ACHN (cell line): Measurements from ENCODE around the gene PTPRQ.

Experiments
- DNase-seq: peaks from one replicate; pipeline ENCODE4 v3.0.0-alpha.2; 2015
- in situ Hi-C: cut with HindIII; loops from 2 replicates; pipeline ENCODE4 v1.10.0; 2017; ENCODE audit warnings: low sequenced_read_pairs, low pct_ligation_motif_present, low pct_unique_long_range_greater_than_20kb

PTPRQ gene

GRCh38 chr12:80708259-80708974 lies 264.4 kb downstream of the PTPRQ start:
- in situ Hi-C loops = no loop called here
- no peak for DNase-seq

GRCh38 chr12:80708975-80709328 lies 264.9 kb downstream of the PTPRQ start:
- DNase-seq = no peak
- in situ Hi-C loops = no loop called here

GRCh38 chr12:80709811-80710726 lies 266.0 kb downstream of the PTPRQ start:
- peak; percentile 47 for DNase-seq
- in situ Hi-C loops = no loop called here

- in situ Hi-C loops = no loop called here
- DNase-seq = no peak
These were observed 266.9 kb downstream of the PTPRQ start for GRCh38 chr12:80710727-80711449.

GRCh38 chr12:80711866-80712265 lies 267.8 kb downstream of the PTPRQ start:
- in situ Hi-C loops = no loop called here
- no peak for DNase-seq

GRCh38 chr12:80712866-80713265 lies 268.8 kb downstream of the PTPRQ start:
- in situ Hi-C loops = no loop called here
- DNase-seq = no peak

- no peak for DNase-seq
- in situ Hi-C loops = no loop called here
These were observed 269.4 kb downstream of the PTPRQ start for GRCh38 chr12:80713419-80713818.

- DNase-seq = peak; percentile 16
- in situ Hi-C loops = no loop called here
These were observed 270.0 kb downstream of the PTPRQ start for GRCh38 chr12:80714055-80714454.

GRCh38 chr12:80714846-80715245 lies 270.8 kb downstream of the PTPRQ start:
- in situ Hi-C loops = no loop called here

GRCh38 chr12:80715713-80716249 lies 271.7 kb downstream of the PTPRQ start:
- in situ Hi-C loops = no loop called here
- no peak for DNase-seq

More at GRCh38 chr12:80714846-80715245, 270.8 kb downstream of the PTPRQ start:
- no peak for DNase-seq

GRCh38 chr12:80716696-80717469 lies 272.8 kb downstream of the PTPRQ start, which contains the start of gene MYF5:
Gene MYF5, plus strand, starts transcription at chr12:80716912. Its CDS starts 152 bp downstream, at chr12:80717064.
- DNase-seq = no peak
- in situ Hi-C loops = no loop called here

- no peak for DNase-seq
- in situ Hi-C loops = no loop called here
These were observed 273.8 kb downstream of the PTPRQ start for GRCh38 chr12:80717856-80718255.

GRCh38 chr12:80720516-80720915 lies 276.5 kb downstream of the PTPRQ start:
- in situ Hi-C loops = no loop called here
- DNase-seq = no peak

- DNase-seq = no peak
These were observed 277.3 kb downstream of the PTPRQ start for GRCh38 chr12:80721326-80721725.

More at GRCh38 chr12:80721326-80721725, 277.3 kb downstream of the PTPRQ start:
- in situ Hi-C loops = no loop called here
